ENCODE results near the gene DGAT2.

DGAT2 gene

DNA sequence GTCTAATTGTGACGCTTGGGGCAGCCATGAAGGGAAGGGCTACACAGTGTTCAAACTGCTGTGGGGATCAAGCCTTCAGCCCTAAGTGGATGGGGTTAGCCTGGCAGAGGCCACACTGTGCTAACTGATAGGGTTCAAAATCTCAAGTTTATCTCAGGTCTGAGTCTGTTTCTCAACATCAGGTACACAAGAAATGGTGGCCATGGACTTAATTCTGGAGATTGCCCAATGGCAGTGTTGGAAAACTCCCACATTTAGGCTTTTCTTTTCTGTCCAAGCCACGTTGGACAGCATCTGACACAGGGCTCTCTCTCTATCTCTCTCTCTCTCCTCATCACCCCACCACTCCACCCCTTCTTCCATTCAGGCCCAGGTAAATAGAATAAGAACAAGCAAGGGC lies 10.9 kb upstream of the DGAT2 start:
- no peak for DNase-seq

GRCh38 chr11:75759832-75760231 lies 8.7 kb upstream of the DGAT2 start:
- no peak for DNase-seq

- no peak for DNase-seq
Observed at GRCh38 chr11:75760243-75760642, 8.3 kb upstream of the DGAT2 start.

DNA sequence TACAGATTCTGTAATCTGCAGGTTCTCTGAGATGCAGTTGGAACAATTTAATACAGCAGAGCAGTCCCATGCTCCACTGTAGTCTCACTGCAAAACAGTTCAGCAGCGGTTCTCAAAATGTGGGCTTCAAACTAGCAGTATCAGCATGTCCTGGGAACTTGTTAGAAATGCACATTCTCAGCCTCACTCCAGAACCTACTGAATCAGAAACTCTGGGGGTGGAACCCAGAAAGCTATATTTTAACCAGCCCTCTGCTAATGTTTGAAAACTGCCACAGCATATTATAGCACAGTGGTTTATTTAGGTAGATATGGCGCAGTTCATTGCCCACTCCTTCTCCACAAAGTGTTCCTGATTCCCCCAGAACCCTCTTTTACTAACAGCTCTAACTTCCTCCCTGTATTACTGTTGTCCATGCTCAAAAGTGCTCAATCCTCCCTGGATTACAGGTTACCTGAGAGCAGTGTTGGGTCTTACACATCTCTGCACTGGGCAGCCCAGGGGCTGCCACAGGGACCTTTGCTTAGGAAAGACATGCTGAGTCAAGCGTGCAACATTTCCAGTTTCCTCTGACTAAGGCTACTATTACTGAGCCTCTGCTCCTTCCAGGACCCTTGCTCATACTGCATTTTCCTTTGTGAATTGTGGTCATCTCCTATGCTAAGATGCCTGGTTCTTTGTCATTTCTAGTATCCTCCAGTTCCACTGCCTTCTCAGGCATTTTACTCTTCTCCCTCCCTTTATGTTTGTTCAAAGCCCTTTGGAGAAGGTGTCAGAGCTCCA lies 7.7 kb upstream of the DGAT2 start:
- no peak for DNase-seq

GRCh38 chr11:75762158-75762557 lies 6.4 kb upstream of the DGAT2 start:
- no peak for DNase-seq

GRCh38 chr11:75762885-75763284 lies 5.7 kb upstream of the DGAT2 start:
- DNase-seq, result no peak

DNA sequence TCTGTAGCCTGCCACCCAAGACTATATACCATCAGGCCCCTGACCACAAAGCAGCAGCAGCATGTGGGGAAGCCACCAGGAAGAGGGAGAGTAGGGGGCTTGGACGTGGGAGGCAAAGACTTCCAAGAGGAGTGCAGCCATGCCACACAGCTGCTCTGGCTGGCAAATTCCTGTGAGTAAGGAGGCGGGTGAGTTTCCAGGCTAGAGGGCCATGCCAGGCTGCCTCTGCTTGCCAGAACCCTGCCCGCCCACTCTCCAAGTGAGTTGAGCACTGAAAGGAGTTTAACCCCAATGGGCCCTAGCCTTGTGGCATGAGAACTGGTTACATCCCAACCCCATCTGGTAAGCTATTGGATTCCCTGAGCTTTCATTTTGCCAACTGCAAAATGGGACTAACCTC lies 4.7 kb upstream of the DGAT2 start:
- DNase-seq, result no peak

DNA sequence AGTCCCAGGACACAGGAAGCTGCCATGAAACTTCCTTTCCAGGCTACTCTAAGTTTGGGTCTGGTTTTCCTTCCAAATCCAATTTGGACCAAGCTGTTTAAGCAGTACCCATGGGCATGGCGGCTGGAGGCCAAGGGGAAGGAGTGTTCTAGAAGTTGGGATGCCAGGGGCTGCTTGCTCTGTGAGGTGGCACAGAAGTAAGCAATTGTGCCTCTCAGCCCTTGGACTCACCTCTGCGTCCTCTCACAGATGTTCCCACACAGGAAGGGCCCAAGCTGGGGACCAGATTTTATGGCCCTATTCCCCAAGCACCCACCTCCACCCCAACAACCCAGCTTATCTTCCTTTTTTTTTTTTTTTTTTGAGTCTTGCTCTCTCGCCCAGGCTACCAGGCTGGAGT lies 3.5 kb upstream of the DGAT2 start:
- no peak for DNase-seq

DNA sequence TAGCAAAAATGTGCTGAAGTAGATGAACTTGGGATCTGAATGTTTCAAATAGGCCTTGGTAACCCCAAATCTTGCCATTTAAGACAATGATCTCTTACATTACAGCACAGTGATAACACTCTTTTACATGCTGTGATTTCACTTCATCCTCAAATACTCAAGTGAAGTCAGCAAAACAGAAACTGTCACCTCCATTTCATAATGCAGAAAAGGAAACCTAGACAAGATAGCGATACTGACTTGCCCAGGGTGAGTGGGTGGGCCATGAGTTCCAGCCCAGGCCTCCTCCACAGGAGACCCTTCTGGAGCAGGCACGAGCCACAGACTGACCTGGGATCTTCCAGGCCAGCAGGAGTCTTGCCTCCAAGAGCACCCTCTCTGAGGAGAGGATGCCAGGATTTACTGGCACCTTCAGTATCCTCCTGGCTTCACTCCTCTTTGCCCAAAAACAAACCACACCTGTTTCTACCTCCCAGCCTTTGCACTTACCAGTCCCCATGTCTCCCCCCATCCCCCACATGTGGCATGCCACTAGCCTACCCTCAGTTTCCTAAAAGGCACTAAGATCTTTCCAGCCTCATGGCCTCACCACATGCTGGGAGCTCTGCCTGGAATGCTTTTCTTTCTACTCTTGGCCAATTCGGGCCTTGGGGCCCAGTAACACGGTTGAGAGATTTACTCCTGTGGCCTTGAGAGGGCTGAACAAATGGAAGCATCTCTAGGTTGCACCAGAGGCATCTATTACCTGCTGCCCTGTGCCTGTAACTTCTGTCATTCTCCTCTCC lies 1.9 kb upstream of the DGAT2 start:
- no peak for DNase-seq

DNA sequence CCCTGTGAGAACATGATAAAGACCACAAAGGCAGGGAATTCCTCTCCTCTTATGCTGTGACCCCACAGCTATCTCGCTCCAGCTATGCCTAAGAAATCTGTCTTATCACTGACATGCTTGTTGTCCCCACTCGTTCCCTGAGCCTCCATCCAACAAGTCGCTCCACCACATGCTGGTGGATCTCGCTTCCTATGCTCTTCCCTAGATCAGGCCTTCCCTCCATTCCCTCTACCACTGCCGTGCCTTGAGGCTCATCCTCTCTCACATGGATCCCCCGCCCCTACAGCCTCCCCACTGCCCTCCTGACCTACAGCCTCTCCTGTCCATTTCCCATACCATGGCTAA lies 1.4 kb upstream of the DGAT2 start:
- no peak for DNase-seq

DNA sequence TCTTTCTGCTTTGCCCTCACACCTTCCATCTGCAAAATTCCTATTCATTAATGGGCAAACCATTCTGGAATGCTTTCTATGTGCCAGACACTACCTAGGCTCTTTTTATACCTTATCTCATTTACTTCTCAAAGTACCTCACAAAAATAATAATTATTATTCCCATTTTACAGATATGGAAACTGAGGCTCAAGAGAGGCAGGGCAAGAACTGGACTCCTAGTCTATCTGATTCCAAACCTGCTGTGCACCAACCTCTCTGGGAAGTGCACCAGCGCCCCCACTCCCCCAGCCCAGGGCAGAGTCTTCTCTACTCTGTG lies 826 bp upstream of the DGAT2 start:
- no peak for DNase-seq

- no peak for DNase-seq
Observed at GRCh38 chr11:75768909-75769771, 562 bp downstream of the DGAT2 start.

DNA sequence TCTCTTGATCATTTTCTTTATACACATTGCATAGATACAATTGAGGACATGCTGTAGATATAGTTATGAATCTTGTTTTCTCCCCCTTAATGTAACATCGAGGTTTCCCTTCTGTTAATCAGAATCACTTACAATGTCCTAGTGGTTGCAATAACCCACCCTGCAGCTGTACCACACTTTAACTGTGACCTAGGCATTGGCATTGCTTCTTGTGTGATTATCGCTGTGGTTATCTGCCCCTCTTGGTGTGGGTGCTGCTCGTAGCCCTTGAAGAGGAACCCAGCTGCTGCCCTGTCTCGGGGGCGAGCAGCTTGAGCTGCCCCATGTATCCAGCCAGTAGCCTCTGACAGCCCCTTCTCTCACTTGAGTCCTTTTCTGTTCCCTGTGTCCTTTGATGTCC lies 1.5 kb downstream of the DGAT2 start:
- DNase-seq, result no peak

DNA sequence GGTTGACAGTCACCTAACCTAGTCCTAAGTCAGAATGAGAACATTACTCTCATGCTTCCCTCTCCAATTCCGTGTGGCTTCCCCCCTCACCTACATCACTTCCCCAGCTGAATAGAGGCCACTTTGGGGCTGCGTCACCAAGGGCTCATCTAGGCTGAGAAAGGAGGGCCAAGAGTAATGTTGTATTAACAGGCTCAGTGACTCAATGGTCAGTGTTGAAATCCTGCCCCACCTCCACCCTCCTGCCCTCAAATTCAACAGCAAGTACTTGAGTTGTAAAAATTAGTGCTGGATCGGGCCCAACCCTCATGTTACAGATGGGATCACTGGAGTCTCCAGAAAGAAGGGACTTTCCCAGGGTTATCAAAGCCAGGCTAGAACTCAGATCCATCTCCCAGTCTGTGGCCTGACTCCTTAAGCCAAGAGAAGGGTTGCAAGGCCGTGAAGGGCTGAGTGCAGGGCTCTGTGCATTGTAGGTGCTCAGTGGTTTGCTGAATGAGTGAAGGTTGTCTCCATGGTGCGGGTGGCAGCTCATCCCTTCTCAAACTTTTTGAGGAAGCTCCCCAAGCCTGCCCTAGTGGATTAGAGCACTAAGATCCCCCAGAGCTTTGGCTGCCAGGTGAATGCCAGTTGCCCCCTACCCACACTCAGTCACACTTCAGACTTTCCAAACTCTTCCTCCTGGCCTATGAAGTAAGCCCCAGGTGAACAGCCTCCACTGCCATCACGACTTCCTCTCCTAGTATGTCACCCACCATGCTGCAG lies 3.2 kb downstream of the DGAT2 start:
- no peak for DNase-seq

DNA sequence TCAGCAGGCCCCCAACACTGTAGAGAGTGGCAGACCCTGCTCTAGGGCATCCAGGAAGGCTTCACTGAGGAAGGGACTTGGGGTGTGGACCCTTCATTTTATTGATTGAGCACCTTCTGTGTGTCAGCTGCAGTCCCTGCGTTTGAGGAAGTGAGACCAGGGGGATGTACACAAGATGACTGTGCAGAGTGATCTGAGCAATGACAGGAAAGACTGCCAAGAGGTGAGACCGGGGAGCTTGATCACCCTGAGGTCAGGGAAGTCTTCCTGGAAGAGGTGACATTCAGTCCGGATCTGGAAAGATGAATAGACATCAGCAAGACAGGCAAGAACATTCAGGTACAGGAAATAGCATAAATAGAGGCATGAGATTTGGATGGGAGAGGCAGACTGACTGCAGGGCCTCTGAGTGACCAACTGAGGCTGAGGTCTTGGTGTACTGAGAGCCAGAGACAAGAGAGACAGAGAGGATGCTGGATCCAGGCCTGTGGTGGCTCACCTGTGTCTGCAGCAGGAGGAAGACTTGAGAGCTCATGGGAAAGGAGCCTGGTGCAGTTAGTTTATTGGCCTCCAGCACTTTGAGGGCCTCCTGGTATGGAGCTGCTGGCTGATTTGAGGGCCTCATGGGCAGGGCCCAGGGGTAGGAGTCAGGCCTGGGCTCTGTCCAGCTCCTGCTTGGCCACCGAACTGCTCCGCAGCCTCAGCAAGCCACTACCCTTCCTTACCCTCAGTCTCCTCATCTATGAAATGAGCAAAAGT lies 5.2 kb downstream of the DGAT2 start:
- no peak for DNase-seq

GRCh38 chr11:75775056-75775455 lies 6.5 kb downstream of the DGAT2 start:
- DNase-seq, result no peak

- no peak for DNase-seq
Observed at GRCh38 chr11:75776546-75776945, 8.0 kb downstream of the DGAT2 start.

GRCh38 chr11:75777461-75778110 lies 9.0 kb downstream of the DGAT2 start:
- no peak for DNase-seq

GRCh38 chr11:75778962-75779361 lies 10.4 kb downstream of the DGAT2 start:
- no peak for DNase-seq

- DNase-seq, result no peak
Observed at GRCh38 chr11:75779960-75780359, 11.4 kb downstream of the DGAT2 start.

GRCh38 chr11:75780888-75781287 lies 12.3 kb downstream of the DGAT2 start:
- DNase-seq, result no peak

DNA sequence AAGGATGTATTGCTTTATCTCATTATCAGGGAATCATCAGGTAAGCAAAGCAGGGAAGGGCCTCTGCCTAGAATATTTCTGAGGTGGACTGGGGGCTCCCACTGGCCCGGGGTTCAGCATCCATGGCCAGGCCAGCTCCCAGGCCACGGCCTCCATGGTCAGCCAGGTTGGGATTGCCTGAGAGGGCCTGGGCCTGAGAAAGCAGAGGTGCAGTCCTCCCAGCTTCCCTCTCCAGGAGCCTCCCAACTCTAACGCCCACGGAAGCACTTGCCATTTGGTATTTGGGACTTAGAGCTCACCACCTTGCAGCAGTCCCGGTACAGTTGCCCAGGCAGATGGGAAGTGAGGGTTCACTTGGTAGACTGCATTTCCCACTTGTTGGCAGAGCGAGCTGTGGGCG lies 12.7 kb downstream of the DGAT2 start:
- DNase-seq, result no peak
